ENCODE results near the gene LRRC41.
"Not testable (repeated sequence)": the region's sequence is repeated elsewhere in the genome, so short reads cannot be mapped to it uniquely, and the experiment has no call there.

LRRC41 gene

GRCh38 chr1:46241733-46242132 is 61.7 kb downstream of the LRRC41 start:
- DNase-seq, result not testable (repeated sequence)

- not testable (repeated sequence) for DNase-seq
Observed at GRCh38 chr1:46238865-46239264, 64.6 kb downstream of the LRRC41 start.

GRCh38 chr1:46236882-46237281 is 66.5 kb downstream of the LRRC41 start:
- DNase-seq, result no peak

- DNase-seq, result not testable (repeated sequence)
Observed at GRCh38 chr1:46231231-46231630, 72.2 kb downstream of the LRRC41 start.
